ENCODE data around the gene ADAD1.

Gene ADAD1

DNA sequence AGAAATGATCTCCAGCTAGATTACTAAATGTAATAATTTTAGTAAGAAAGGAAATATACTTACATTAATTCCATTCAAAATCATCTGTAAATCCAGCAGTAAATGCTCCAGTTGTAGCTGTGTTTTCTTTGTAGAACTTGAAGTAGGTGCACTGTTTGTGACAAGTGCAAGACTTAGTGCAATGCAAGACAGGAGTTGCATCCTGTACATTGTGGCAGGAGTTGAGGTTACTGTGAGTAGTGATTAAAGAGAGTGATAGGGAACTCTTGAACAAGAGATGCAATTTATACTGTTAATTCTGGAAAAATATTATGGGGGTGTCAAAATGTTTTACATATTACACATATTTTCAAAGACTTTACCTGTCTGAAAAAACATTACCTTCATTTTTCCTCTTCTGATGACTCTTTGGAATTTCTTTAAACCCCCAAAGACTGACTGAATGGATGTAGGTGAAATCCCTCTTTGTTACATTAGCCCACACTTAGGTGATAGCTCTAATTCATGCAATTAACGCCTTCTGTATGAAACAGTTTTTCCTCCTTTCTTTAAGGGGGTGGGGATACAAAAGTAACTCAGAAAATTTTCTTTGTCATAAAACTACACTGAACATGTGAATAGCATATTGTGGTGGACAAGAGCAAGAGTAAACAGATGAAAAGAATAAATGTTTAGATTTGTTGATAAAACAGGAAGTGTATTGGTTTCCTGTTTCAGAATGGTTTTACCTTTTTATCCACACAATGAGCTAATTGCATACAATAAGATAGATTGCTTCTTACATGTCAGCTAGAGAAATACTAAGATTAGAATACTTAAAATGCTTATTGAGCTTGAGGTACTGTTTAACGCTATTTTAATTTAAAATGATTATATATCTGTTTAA, 77.7 kb downstream of the ADAD1 start, which contains the start of gene IL2:
IL2 (minus strand) TSS at position 495 of the 886 bp plus-strand sequence; CDS start at position 210, 285 bp downstream.
- no peak for DNase-seq (ENCODE audit: low read depth)

GRCh38 chr4:122458625-122459024, 79.8 kb downstream of the ADAD1 start:
- DNase-seq (ENCODE audit: low read depth), result no peak

DNA sequence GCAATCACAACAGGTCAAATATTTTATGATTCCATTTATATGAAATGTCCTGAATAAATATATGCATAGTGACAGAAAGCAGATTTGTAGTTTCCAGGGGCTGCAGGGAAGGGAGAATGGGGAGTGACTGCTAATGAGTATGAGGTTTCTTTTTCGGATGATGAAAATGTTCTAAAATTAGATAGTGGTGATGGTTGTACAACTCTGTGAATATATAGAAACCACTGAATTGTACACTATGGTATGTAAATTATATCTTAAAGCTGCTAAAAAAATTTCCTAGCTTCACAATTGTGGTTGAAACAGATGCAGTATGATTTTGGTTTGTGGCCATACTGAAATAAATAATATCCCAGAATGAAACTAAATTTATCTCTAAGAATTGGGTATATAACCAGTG, 90.6 kb downstream of the ADAD1 start:
- no peak for DNase-seq (ENCODE audit: low read depth)

GRCh38 chr4:122475233-122475632, 96.4 kb downstream of the ADAD1 start:
- DNase-seq (ENCODE audit: low read depth), result no peak

DNA sequence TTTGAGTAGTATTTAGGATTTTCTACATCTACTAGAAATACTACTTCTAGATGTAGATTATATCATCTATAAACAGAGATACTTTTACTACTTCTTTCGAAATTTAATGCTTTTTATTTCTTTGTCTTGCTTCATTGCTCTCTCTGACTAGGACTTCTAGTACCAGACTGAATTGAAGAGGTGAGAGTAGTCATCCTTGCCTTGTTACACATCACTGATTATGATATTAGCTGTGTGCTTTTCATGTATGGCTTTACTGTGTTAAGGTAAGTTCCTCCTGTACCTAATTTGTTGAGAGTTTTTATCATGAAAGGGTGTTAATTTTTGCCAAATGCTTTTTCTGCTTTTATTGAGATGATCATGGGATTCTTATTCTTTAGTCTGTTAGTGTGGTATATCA, 97.3 kb downstream of the ADAD1 start:
- no peak for DNase-seq (ENCODE audit: low read depth)

DNA sequence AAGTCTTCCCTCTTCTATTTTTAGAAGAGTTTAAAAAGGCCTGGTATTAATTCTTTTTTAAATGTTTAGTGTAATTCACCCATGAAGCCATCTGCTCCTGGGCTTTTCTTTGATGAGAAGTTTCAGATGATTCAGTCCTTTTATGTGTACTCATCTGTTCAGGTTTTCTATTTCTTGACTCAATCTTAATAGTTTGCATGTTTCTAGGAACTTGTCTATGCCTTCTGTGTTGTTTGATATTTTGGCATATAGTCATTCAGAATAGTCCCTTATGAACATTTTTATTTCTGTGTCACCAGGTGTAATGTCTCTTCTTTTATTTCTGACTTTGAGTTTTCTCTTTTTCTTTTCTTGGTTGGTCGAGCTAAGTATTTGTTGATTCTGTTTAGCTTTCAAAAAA, 97.9 kb downstream of the ADAD1 start:
- no peak for DNase-seq (ENCODE audit: low read depth)

Measured in CMK (cell line).